G401 (cell line): ENCODE measurements around the gene PIK3R5. TPM values are rescaled to one million over a fixed set of nuclear protein-coding genes. Genes with fewer than 3 reads are reported as not detected.

Experiments
- DNase-seq: peaks from one replicate; pipeline ENCODE4 v3.0.0-alpha.2; 2015; ENCODE audit warnings: low spot score
- in situ Hi-C: cut with HindIII; loops from 2 replicates; pipeline ENCODE4 v1.10.0; 2016; ENCODE audit warnings: low sequenced_read_pairs, mixed read lengths
- total RNA-seq: library from RNA; depleted of rRNA; stranded (reverse); fragments of >200 nt; shearing (Covaris generic); gene quantifications from 2 replicates; pipeline ENCODE4 v1.2.3, GENCODE V29; 2014

PIK3R5 gene
- total RNA-seq, 1 experiment from 2014 or later = 0.07 TPM

DNA sequence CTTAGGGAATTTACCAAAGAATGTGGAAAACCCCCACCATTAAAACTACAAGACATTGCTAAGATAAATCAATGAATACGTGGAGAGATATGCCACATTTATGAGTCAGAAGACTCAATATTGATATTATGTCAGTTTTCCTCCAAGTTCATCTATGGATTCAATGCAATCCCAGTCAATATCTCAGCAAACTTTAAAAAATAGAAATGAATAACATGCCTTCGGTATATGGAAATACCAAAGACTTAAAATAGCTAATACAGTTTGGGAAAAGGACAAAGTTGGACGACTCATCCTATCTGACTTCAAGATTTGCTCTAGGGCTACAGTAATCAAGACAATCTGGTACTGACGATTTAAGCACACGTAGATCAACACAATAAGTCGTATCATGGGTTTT is 31.2 kb downstream of the PIK3R5 start:
- in situ Hi-C loops = no loop called here
- no peak for DNase-seq

DNA sequence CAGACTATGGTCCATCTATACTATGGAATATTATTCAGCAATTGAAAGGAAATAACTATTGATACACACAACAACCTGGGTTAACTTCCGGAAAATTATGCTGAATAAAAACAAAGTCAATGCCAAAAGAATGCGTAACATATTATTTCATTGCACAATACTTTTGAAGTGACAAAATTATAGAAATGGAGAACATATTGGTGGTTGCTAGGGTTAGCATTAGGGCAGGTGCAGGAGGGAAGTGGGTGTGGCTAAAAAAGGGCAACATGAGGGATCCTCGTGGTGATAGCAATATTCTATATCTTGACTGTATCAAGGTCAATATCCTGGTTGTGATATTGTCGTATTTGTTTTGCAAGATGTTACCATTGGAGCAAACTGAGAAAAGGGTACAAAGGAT is 34.9 kb downstream of the PIK3R5 start:
- no peak for DNase-seq
- in situ Hi-C loops = no loop called here

DNA sequence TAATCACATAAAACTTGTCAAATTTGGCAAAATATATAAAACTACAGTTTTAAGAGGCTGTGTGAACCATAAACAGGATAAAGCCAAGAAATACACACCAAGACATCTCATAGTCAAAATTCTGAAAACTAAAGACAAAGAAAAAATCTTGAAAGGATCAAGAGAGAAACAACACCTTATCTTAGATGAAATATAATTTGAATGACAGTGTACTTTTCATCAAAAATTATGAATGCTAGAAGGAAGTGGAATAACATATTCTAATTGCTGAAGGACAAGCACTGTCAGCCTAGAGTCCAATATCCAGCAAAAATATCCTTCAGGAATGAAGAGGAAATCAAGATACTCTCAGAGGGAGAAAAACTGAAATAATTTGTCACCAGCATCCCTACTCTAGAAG is 37.2 kb downstream of the PIK3R5 start:
- no peak for DNase-seq
- in situ Hi-C loops = no loop called here

DNA sequence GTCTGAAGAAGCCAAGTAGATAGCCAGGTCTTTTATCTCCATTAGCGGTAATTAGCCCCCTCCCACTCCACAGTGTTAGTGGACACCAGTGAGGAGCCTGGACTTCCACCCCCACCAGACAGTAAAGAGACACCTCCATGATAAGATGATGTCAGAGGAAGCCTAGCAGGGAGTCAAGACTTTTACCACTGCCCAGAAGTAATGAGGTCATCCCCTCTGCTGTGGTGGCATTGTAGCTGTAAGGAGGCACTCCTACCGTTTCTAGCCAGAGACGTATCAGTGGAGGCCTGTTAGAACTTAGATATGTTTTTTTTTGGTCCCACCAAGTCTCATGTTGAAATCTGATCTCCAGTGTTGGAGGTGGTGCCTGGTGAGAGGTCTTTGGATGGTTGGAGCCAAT is 38.1 kb downstream of the PIK3R5 start:
- no peak for DNase-seq
- in situ Hi-C loops = no loop called here

DNA sequence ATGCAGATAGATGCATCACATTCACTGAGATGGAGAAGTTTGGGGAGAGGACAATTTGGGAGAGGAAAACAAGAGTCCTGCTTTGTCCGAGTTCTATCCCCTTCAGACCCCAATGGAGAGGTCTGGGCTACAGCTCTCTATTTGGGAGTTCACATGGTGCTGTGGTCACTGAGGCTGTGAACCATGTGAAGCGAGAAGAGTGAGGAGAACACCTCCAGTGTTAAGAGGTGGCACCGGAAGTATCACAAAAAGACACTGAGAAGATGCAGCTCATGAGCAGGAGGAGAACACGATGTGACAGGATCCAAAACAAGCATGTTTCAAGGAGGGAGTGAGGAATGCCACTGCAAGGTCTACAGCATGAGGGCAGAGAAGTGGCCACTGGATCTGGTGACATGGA is 39.7 kb downstream of the PIK3R5 start:
- no peak for DNase-seq
- in situ Hi-C loops = no loop called here

DNA sequence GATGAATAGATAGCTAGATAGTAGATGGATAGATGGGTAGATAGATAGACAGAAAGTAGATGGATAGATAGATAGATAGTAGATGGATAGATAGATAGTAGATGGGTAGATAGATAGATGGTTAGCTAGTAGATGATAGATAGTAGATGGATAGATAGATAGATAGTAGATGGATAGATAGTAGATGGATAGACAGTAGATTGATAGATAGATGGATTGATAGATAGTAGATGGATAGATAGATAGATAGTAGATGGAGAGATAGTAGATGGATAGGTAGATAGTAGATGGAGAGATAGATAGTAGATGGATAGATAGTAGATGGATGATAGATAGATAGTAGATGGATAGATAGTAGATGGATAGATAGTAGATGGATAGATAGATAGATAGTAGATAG is 40.4 kb downstream of the PIK3R5 start:
- no peak for DNase-seq
- in situ Hi-C loops = no loop called here

DNA sequence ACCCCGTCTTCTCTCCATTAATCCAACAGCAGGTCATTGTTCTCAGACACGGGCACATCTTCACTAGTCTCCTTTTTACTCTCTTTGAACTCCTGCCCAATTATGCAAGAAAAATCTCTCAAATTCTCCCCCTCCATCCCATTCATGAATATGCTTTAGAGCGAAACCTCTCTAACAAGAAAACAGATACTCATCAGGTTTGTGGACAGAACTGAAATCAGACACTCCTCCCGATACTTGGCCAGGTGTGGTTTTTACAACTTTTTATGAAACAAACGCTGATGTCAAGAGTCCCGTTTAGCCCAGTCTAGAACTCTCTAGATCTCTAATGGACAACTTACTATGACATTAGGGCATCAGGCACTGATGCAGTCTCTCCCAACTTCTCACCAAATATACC is 40.9 kb downstream of the PIK3R5 start:
- in situ Hi-C loops = no loop called here

DNA sequence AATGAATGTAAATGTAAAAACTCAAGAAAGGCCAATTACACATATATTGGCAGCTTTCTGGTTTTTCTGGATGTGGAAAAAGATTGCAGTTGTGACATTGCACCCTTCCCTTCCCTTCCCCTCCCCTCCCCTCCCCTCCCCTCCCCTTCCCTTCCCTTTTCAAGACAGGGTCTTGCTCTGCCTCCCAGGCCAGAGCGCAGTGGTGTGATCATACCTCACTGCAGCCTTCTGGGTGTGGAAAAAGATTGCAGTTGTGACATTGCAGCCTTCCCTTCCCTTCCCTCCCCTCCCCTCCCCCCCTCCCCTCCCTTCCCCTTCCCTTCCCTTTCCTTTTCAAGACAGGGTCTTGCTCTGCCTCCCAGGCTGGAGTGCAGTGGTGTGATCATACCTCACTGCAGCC is 41.7 kb downstream of the PIK3R5 start:
- no peak for DNase-seq
- in situ Hi-C loops = no loop called here

More for the DNA sequence above, 40.9 kb downstream of the PIK3R5 start:
- no peak for DNase-seq

DNA sequence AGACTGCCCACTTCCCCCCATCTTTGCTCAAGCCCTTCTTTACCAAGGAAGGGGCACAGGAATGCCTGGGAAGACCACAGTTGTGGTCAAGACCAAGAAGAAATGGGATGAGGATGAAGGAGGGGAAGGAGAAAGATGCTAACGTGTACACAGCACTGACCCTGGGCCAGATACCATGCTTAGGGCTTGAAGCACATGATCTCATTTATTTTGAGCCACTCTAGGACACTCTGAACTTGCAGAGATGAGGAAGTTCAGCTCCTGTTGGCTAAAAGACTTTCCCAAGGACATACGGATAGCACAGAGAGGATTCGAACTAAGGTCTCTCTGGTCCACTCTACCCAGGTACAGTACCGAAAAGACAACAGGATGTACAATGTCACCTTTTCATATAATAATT is 42.6 kb downstream of the PIK3R5 start:
- no peak for DNase-seq
- in situ Hi-C loops = no loop called here

DNA sequence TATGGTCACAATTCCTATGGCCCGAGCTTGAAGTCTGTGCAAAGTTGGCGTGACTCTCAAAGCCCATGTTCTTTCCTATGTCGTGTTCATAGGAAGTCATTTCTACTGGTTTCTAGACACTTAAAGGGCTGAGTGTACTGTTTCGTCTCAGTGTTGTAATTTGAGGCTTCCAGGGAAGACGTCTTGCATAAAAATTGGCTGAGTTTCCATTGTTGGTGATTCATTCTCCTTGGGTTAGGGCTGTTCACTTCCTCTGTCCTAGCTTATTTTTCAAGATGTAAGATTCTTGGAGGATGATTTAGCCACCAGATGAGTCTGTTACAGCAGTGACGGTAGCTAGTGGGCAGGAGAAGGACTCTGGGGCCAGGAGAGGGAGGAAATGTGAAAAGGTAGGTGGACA is 43.1 kb downstream of the PIK3R5 start:
- peak; percentile 2 for DNase-seq
- in situ Hi-C loops = no loop called here

DNA sequence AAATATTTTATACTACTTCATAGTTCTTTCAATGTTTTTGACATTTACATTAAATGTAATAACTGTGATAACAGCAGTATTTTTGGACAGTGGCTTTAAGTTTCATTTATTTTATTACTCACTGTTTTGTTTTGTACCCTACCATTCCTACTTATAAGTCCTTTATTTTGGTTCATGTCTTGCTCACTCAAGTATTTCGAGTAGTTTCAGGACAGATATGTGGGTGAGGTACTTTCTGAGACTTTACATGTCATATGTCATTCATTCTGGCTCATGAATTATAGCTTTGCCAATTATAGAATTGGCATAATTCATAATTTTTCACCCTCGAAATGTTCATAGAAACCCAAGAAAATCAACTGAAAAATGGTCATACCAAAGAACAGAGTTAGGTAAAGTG is 44.4 kb downstream of the PIK3R5 start:
- no peak for DNase-seq
- in situ Hi-C loops = no loop called here

DNA sequence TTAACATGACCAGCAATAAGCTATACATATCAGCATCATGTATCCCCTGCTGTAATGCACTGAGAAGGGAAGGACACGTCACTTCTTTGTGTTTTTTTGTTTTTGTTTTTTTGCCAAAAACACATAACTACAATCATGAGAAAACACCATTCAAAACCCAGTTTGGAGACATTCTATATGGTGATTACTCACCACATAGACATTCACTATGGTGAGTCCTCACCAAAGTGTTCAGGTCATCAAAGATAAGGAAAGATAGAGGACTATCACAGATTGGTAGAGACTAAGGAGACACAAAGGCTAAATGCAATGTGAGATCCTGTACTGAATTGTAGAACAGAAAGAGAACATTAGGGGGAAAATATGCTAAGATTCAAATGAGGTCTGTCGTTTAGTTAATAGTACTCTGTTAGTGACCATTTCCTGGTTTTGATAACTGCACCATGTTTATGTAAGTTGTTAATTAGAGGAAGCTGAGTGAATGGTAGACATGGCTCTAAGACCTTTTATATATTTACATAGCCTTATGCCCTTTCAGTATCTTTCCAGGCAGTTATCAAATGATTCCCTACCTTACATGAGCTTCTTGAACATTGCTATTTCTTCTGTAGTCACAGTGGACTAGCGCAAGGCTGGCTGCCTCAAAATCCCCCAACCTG is 46.6 kb downstream of the PIK3R5 start:
- no peak for DNase-seq
- in situ Hi-C loops = no loop called here

DNA sequence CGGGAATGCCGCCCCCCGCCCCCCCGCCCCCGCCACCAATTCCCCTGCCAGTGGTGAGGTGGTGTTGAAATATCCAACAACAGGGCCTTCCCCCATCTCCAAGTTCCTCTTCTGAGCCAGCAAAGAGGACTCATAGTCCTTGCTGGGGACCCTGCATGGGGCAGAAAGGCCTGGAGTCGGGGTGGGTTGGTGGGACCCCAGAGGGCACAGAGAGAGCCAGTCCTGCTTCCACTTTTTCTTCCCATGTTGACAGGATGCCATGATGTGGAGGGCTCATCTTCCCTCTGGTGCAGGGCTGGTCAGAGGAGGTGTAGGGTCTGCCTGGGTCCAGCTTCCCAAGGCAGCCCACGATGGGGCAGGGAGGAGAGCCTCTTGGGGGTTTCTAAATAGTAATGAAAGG is 49.0 kb downstream of the PIK3R5 start:
- in situ Hi-C loops = no loop called here

DNA sequence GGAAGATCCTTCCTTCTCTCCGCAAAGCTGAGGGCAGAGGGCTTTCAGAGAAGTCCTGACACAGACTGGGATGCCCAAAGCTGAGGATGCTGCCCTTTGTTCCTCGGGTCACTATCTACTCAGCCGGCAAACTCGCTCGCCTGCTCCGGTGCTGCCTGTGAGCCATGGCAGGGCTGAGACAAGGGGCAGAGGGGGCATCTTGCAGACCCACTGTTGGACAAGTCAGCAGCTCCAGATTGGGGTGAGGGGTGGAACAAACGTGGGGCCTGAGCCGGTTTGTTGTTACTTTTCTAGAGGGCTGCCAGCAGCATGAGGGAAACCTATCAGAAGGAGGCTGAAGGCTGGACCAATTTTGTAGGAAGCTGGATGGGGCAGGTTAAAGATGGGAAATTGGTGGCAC is 51.0 kb downstream of the PIK3R5 start:
- in situ Hi-C loops = no loop called here

More for the DNA sequence above, 49.0 kb downstream of the PIK3R5 start:
- DNase-seq = no peak

DNA sequence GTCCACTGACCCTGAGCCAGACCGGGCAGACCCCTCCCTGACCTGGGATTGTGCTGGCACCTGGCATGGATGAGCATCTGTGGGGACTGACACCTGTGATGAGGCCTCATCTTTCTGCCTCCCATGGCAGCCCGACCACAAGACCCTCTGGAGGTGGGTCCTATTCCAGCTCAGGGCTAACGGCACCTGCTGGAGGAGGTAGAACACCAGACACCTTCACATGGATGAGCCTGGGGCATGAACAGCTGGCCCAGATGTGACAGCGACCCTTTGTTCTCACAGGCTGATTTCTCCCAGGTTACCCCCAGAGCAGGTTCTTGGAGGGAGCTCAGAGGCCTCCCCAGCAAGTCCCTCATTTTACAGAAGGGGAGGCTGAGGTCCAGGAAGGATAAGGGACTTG is 51.6 kb downstream of the PIK3R5 start:
- in situ Hi-C loops = no loop called here

More for the DNA sequence above, 51.0 kb downstream of the PIK3R5 start:
- DNase-seq = no peak

DNA sequence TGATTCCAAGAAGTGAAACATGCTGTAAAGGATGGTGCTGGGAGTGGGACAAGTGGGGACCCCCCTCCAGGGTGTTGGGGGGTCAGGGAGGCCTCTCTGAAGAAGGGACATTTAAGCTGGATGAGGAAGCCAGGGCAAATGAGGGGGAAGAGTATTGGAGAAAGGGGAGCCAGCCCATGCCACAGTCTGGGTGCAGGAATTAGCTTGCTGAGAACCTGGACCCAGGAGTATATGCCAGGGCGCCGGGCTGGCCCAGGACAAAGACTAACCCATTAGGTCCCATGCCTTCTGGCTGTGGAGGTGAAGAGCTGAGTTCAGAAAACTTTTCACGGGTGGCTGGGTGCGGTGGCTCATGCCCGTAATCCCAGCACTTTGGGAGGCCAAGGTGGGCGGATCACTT is 52.4 kb downstream of the PIK3R5 start:
- in situ Hi-C loops = no loop called here

More for the DNA sequence above, 51.6 kb downstream of the PIK3R5 start:
- DNase-seq = no peak

DNA sequence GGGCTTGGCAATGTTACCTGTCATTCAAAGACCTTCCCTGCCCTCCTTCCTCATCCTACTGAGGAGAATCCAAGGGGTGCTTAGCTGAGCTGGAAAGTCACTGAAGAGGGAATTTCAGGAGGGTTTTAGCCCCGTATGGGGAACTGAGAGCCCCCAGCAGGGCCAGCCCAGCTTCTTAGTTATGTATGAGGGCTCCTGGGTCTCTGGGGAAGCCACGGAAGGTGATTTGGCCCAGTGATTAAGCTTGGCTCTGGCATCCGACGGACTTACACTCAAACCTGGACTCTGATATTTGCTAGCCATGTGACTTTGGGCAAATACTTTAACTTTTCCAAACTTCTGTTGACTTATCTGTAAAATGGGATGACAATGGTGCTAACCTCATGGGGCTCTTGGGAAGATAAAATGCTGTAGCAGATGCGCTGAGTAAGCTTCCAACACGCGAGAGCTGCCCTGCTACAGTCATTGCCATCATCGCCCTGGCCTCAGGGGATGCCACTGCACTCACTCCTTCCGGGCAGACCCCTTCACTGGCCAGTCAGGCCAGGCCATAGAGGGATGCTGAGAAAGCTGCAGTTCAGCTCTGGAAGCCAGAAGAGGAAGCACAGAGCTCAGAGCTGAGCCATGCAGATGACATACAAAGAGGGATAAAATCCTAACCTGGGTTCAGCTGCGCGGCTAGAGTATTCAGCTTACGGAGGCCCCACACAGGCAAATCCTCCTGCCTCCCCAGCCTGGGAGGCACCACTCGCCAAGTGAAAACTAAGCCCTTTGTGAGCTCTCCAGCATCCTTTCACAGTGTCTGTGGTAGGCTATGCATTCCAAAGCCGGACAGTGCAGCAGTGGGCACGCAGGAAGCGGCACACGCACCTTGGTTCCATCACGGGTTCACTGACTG is 53.2 kb downstream of the PIK3R5 start:
- no peak for DNase-seq
- in situ Hi-C loops = no loop called here

More for the DNA sequence above, 52.4 kb downstream of the PIK3R5 start:
- DNase-seq = no peak

DNA sequence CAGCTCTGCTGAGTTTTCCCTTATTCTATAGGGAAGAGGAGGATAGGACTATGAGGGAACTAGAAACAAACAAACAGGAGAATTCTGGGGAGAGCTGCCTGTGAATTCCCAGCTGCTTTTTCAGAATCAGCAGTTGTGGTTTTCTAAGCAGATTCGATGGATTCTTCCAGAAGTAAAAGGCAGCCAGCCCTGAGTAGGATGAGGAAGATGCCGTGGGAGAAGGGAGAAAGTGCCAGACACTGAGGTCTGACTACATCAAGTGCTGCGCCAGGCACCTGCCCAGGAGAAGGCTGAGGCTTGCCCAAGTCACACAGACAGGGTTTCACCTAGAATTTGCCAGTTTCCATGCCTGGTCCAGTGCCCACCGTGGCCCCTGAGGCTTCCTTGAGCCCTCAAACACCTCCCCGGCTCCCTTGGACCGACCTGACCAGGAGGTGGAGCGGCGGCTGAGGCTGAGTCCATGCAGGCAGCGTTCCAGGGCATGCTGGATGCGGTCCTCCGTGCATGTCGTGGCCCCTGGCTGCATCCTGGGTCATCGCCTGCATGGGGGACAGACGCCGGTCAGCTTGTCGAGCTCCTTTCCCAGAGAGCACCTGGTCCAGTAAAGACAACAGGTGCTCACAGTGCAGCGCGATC is 54.4 kb downstream of the PIK3R5 start:
- DNase-seq = no peak
- in situ Hi-C loops = no loop called here

DNA sequence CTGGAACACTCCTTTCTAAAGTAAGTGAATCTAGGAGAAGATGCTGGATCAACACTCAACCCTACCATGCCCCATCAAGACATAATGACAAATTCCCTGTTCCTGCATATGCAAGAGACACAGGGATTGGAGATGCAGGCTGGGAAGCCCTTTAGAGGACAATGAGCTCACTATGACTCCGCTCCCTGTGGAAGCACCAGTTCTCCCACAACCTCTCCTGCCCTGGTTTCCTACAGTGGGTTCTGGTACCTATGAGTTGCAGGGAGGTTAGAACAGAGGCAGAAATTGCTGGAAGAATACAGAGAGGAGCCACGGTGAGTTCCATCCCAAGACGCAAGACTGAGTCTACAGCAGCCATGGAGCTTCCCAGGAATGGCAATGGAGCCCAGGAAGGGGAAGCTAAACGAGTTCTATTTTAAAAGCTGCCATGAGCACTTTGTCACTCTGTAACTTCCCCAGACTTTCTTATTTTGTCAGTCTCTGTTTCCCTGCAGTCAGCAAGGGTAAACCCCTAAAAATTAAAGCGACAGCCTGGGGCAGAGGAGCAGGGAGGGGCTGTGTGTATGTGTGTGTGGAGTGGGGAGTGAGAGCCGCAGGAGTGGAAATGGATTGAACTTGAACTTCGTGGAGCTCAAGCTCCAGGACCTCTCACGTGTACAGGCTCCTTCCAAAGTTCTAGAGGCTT is 55.8 kb downstream of the PIK3R5 start:
- in situ Hi-C loops = no loop called here
- DNase-seq = no peak

DNA sequence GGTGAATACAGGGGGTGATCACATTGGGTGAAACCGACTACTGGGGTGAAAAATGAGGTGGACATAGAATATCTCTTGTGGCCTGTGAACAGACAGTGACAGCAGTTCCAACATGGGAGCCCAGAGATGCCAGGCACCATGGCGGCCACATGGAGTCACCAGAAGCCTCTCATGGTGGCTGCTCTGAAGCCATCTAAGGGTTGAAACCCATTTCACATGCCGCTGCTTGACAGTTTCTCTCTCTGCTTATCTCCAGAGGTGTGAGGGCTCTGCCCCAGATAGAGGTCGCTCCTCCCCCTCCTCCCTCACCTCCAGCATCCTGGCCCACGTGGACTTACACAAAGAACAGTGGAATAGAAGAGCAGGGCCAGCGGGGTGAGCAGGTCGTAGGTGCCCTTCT is 60.2 kb downstream of the PIK3R5 start:
- DNase-seq = no peak
- in situ Hi-C loops = no loop called here
